Astrocyte of the spinal cord (primary cell): Measurements from ENCODE around the gene PKHD1.

Experiments used
- DNase-seq: peaks from one replicate; pipeline ENCODE4 v3.0.0; 2011; ENCODE audit warnings: low read depth, low spot score
- H3K4me3 ChIP-seq: 2 replicates; pipeline ENCODE4 v1.5.1; 2011; ENCODE audit warnings: low read depth, mild to moderate bottlenecking, low read length, moderate library complexity
- CTCF ChIP-seq: IDR thresholded peaks from 2 replicates; pipeline ENCODE4 v1.5.1; 2012; ENCODE audit warnings: low read depth, mild to moderate bottlenecking, low read length, inconsistent platforms
- in situ Hi-C: cut with HindIII; loops from 2 replicates; pipeline ENCODE4 v1.10.0; 2017; ENCODE audit warnings: low sequenced_read_pairs

The PKHD1 gene

GRCh38 chr6:52132292-52132691 is 44.9 kb upstream of the PKHD1 start:
- no peak for TF ChIP-seq CTCF
- in situ Hi-C loops, result no loop called here
- H3K4me3 ChIP-seq, result no peak overlapping the region
- no peak for DNase-seq

GRCh38 chr6:52130440-52130839 is 43.0 kb upstream of the PKHD1 start:
- no peak overlapping the region for H3K4me3 ChIP-seq
- no peak for TF ChIP-seq CTCF
- in situ Hi-C loops, result no loop called here
- DNase-seq, result no peak

DNA sequence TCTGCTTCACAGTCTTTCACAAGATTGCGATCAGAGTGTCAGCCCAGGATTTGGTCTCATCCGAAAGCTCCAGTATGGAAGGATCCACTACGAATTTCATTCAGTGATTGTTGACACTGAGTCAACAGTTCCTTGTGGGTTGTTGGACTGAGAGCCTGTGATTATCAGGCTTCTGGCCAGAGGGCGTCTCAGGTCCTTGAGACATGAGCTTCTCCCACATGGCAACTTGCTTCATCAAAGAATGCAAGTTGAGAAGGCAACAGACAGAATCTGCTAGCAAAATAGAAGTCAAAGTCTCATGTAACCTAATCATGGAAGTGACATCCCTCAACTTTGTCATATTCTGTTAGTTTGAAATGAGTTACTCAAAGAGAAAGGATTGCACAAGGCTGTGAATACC is 40.5 kb upstream of the PKHD1 start:
- H3K4me3 ChIP-seq, result no peak overlapping the region
- TF ChIP-seq CTCF, result no peak
- in situ Hi-C loops, result no loop called here
- no peak for DNase-seq

GRCh38 chr6:52126231-52126630 is 38.8 kb upstream of the PKHD1 start:
- no peak for TF ChIP-seq CTCF
- in situ Hi-C loops, result no loop called here
- no peak for DNase-seq
- H3K4me3 ChIP-seq, result no peak overlapping the region

DNA sequence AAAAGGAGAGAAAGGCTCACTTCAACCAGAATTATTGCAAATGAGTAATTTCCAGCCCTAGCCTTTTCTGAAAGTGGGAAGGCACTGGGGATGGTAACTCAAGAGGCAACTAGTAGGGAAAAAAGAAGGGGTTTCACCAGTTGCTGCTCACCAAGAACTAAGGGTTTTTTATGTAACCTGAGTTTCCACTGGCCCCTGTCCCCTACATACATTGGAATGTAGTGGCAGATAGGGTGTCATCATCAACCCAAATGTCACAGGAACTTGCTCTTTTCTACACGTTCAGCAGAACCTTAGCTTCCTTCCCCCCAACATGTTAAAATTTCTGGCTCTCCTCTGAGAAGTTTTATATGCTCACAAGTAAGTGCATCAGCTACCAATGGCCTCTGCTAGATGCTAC is 38.2 kb upstream of the PKHD1 start:
- no peak overlapping the region for H3K4me3 ChIP-seq
- in situ Hi-C loops, result no loop called here
- no peak for TF ChIP-seq CTCF
- DNase-seq, result no peak

DNA sequence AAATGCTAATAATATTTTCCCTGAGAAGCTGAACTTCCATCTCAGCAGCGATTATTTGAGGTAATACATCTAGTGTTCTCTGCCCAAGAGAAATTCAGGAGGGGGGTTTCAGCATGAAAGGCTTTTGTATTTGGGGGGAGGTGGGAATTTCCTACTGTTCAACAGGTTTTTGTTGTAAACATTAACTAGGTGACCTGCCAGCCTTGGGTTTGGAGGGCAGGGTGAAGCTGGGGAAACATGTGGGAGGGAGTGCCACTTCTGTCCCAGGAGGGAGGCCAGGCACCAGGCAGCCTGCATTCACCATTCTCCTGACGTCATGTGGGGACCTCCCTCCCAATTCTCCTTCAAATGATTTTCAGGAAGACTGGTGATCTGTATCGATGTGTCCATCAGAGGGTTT is 37.7 kb upstream of the PKHD1 start:
- no peak for TF ChIP-seq CTCF
- in situ Hi-C loops, result no loop called here
- DNase-seq, result no peak
- H3K4me3 ChIP-seq, result no peak overlapping the region
